GM18519 (cell line): ENCODE results near the gene ZNF366.

Source experiments
- ATAC-seq: cut with Tn5 transposase; IDR thresholded peaks from one replicate; pipeline ENCODE4 v1.9.1; 2021; ENCODE audit warnings: mild to moderate bottlenecking, moderate library complexity; ENCODE audit not compliant: unreplicated experiment, low FRiP score

Gene ZNF366

GRCh38 chr5:72470826-72471225 lies 36.4 kb downstream of the ZNF366 start:
- no peak for ATAC-seq

GRCh38 chr5:72468606-72469005 lies 38.6 kb downstream of the ZNF366 start:
- no peak for ATAC-seq

- no peak for ATAC-seq
These were observed 39.2 kb downstream of the ZNF366 start for GRCh38 chr5:72468024-72468423.

GRCh38 chr5:72467461-72467860 lies 39.7 kb downstream of the ZNF366 start:
- no peak for ATAC-seq

- ATAC-seq, result peak; percentile 68
These were observed 41.3 kb downstream of the ZNF366 start for GRCh38 chr5:72465601-72466563.

GRCh38 chr5:72465066-72465465 lies 42.1 kb downstream of the ZNF366 start:
- ATAC-seq, result no peak

GRCh38 chr5:72464071-72464470 lies 43.1 kb downstream of the ZNF366 start:
- ATAC-seq, result no peak

- ATAC-seq, result no peak
These were observed 43.7 kb downstream of the ZNF366 start for GRCh38 chr5:72463449-72464052.

- ATAC-seq, result no peak
These were observed 46.8 kb downstream of the ZNF366 start for GRCh38 chr5:72460413-72460812.

- no peak for ATAC-seq
These were observed 47.3 kb downstream of the ZNF366 start for GRCh38 chr5:72459913-72460312.

GRCh38 chr5:72459089-72459661 lies 48.0 kb downstream of the ZNF366 start:
- ATAC-seq, result no peak

GRCh38 chr5:72458407-72458806 lies 48.8 kb downstream of the ZNF366 start:
- no peak for ATAC-seq

GRCh38 chr5:72457491-72457890 lies 49.7 kb downstream of the ZNF366 start:
- ATAC-seq, result no peak

GRCh38 chr5:72456391-72457074 lies 50.7 kb downstream of the ZNF366 start:
- ATAC-seq, result no peak

GRCh38 chr5:72455476-72455875 lies 51.7 kb downstream of the ZNF366 start:
- ATAC-seq, result no peak

- no peak for ATAC-seq
These were observed 52.2 kb downstream of the ZNF366 start for GRCh38 chr5:72454996-72455395.

- no peak for ATAC-seq
These were observed 53.9 kb downstream of the ZNF366 start for GRCh38 chr5:72453246-72453775.

GRCh38 chr5:72452515-72453245 lies 54.5 kb downstream of the ZNF366 start:
- no peak for ATAC-seq

GRCh38 chr5:72451741-72452505 lies 55.3 kb downstream of the ZNF366 start:
- ATAC-seq, result peak; percentile 56
